ENCODE data around the gene RRP36.
"Not testable (repeated sequence)": the region's sequence is repeated elsewhere in the genome, so short reads cannot be mapped to it uniquely, and the experiment has no call there.

The RRP36 gene

GRCh38 chr6:43037197-43037596, 15.8 kb downstream of the RRP36 start:
- peak; percentile 26 for DNase-seq (ENCODE audit: low read depth, low spot score)

- DNase-seq (ENCODE audit: low read depth, low spot score), result no peak
These were observed 16.3 kb downstream of the RRP36 start for GRCh38 chr6:43037706-43038105.

- DNase-seq (ENCODE audit: low read depth, low spot score), result no peak
These were observed 17.3 kb downstream of the RRP36 start for GRCh38 chr6:43038727-43039126.

- DNase-seq (ENCODE audit: low read depth, low spot score), result no peak
These were observed 19.3 kb downstream of the RRP36 start for GRCh38 chr6:43040542-43041257.

GRCh38 chr6:43041475-43041874, 20.1 kb downstream of the RRP36 start:
- not testable (repeated sequence) for DNase-seq (ENCODE audit: low read depth, low spot score)

GRCh38 chr6:43043310-43043709, 21.9 kb downstream of the RRP36 start:
- DNase-seq (ENCODE audit: low read depth, low spot score), result no peak

- no peak for DNase-seq (ENCODE audit: low read depth, low spot score)
These were observed 24.0 kb downstream of the RRP36 start for GRCh38 chr6:43045371-43045930.

- no peak for DNase-seq (ENCODE audit: low read depth, low spot score)
These were observed 26.6 kb downstream of the RRP36 start for GRCh38 chr6:43047998-43048397.

GRCh38 chr6:43050981-43051380, 29.6 kb downstream of the RRP36 start:
- DNase-seq (ENCODE audit: low read depth, low spot score), result no peak

GRCh38 chr6:43052225-43052841, 30.9 kb downstream of the RRP36 start:
- no peak for DNase-seq (ENCODE audit: low read depth, low spot score)

GRCh38 chr6:43052842-43053544, 31.6 kb downstream of the RRP36 start:
- DNase-seq (ENCODE audit: low read depth, low spot score), result peak; percentile 56

GRCh38 chr6:43053545-43054205, 32.3 kb downstream of the RRP36 start, which contains the start of gene CUL7:
Gene CUL7, minus strand, starts transcription at chr6:43053851. Its CDS starts 1,063 bp downstream, at chr6:43052788.
- peak; percentile 98 for DNase-seq (ENCODE audit: low read depth, low spot score)

GRCh38 chr6:43054206-43054943, 33.0 kb downstream of the RRP36 start:
- peak; percentile 14 for DNase-seq (ENCODE audit: low read depth, low spot score)

- DNase-seq (ENCODE audit: low read depth, low spot score), result no peak
These were observed 34.5 kb downstream of the RRP36 start for GRCh38 chr6:43055966-43056365.

GRCh38 chr6:43058531-43058930, 37.1 kb downstream of the RRP36 start:
- DNase-seq (ENCODE audit: low read depth, low spot score), result no peak

- DNase-seq (ENCODE audit: low read depth, low spot score), result peak; percentile 99
These were observed 38.0 kb downstream of the RRP36 start, which contains the start of the genes KLC4 and MRPL2 for GRCh38 chr6:43059168-43060033. Gene KLC4, plus strand, starts transcription at chr6:43059631. Its CDS starts 1,705 bp downstream, at chr6:43061336. Gene MRPL2, minus strand, starts transcription at chr6:43059434. Its CDS starts 53 bp downstream, at chr6:43059381.

GRCh38 chr6:43060034-43060754, 38.8 kb downstream of the RRP36 start:
- DNase-seq (ENCODE audit: low read depth, low spot score), result peak; percentile 44

- DNase-seq (ENCODE audit: low read depth, low spot score), result no peak
These were observed 39.6 kb downstream of the RRP36 start for GRCh38 chr6:43060755-43061633.
